IPS DF 6.9 (cell line): ENCODE data around the gene NPAS1.

Experiments
- DNase-seq: peaks from one replicate; pipeline ENCODE4 v3.0.0-alpha.2; 2013; ENCODE audit warnings: low read depth, low spot score
- H3K27ac ChIP-seq: one replicate; pipeline ENCODE4 v1.5.1; 2013; ENCODE audit warnings: low read length, control low read depth
- H3K27me3 ChIP-seq: 2 replicates; pipeline ENCODE4 v1.6.1; 2013; ENCODE audit warnings: mild to moderate bottlenecking, low read length; ENCODE audit not compliant: control insufficient read depth, insufficient read depth
- H3K36me3 ChIP-seq: 2 replicates; pipeline ENCODE4 v1.6.1; 2013; ENCODE audit warnings: low read length; ENCODE audit not compliant: control insufficient read depth, insufficient read depth
- H3K4me1 ChIP-seq: 2 replicates; pipeline ENCODE4 v1.6.1; 2013; ENCODE audit warnings: low read length; ENCODE audit not compliant: control insufficient read depth, insufficient read depth
- H3K4me3 ChIP-seq: 2 replicates; pipeline ENCODE4 v1.5.1; 2013; ENCODE audit warnings: mild to moderate bottlenecking, low read length
- H3K9me3 ChIP-seq: 2 replicates; pipeline ENCODE4 v1.6.1; 2013; ENCODE audit warnings: low read length, inconsistent platforms; ENCODE audit not compliant: control insufficient read depth, insufficient read depth
- WGBS: extraction: QIAGEN DNeasy Blood & Tissue Kit; methylation state at CpG from one replicate; pipeline ENCODE4 v1.1.7; 2013; ENCODE audit warnings: mixed read lengths, missing lambda C conversion rate; ENCODE audit not compliant: insufficient read length, insufficient coverage; 5-methylcytosine and 5-hydroxymethylcytosine counted together

NPAS1 gene

DNA sequence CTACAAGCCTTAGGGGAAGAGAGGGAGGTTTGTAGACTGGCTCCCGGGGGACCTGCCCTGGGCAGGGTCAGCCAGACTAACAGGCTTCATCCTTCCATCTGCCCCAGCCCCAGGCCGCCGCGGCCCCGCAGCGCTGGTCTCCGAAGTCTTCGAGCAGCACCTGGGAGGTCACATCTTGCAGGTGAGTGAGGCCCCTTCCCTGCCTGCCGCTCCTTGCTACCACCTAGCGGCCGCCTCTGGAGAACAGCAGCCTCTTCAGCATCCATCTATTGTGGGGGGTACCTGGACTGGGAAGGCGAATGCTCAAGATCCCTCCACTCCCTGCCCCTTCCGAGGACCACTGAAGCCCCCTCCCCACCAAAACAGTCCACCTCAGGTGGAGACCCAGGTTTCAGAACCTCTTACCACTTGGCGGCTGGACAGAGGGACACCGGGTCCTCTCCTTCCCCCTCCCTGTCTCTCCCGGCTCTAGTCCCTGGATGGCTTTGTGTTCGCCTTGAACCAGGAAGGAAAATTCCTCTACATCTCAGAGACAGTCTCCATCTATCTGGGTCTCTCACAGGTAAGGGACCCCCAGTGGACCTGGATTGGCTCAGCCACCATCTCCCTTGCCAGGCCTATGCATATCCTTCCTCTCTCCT lies 12.7 kb downstream of the NPAS1 start:
- Histone ChIP-seq H3K4me3 (no peak overlapping the region), H3K27ac (no peak overlapping the region), H3K9me3 (no peaks in the 10 kb centered on the region), H3K27me3 (no peaks in the 10 kb centered on the region), H3K36me3 (no peaks in the 10 kb centered on the region), H3K4me1 (peaks cover 3% of the 10 kb centered on the region; the same call in 1 of the 2 replicates)
- DNase-seq = no peak
- WGBS = no CpG with 5 or more reads among the region's 17 CpGs

DNA sequence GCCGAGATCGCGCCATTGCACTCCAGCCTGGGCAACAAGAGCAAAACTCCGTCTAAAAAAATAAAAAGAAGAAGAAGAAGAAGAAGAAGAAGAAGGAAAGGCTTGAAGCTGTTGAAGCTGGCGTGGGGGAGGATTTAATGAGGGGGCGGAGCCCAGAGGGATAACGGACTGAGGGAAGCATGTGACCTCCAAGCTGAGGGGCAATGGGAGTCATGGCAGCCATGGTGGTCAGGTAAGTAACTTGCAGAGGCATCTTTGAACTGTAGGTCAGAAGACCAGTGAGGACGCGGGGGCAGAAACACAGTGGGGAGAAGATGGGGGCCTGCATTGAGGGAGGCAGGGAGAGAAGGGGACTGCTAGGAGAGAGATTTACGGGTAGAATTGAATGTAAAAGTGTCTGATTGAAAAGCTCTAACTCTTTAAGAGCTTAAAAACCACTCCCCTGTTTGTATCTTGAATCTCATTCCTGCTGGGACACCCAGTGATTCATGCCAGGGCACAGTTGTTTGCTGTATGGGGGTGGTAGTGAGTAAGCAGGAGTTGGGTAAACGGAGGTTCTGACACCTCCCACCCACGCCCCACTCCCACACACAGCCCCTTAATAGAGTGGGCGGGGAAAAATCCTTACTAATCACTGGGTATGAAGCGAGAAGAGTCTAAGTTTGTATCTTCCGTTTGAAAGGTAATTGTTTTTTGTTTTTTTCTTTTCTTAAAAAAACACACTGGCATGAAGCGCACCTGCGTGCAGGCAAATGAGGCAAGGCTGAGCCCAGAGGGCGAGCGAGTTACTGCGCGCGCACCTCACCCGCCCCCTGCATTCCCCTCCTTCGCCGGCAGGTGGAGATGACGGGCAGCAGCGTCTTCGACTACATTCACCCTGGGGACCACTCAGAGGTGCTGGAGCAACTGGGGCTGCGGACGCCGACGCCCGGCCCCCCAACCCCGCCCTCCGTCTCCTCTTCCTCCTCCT lies 15.8 kb downstream of the NPAS1 start:
- DNase-seq = no peak
- no CpG with 5 or more reads among the region's 35 CpGs for WGBS

GRCh38 chr19:47036097-47036651 lies 16.5 kb downstream of the NPAS1 start:
- no peak overlapping the region for H3K27ac ChIP-seq
- H3K9me3 ChIP-seq = no peaks in the 10 kb centered on the region
- H3K36me3 ChIP-seq = no peaks in the 10 kb centered on the region
- H3K4me1 ChIP-seq = no peaks in the 10 kb centered on the region; the same call in 1 of the 2 replicates
- H3K4me3 ChIP-seq = no peak overlapping the region; the same call in 1 of the 2 replicates
- no CpG with 5 or more reads among the region's 26 CpGs for WGBS
- H3K27me3 ChIP-seq = no peaks in the 10 kb centered on the region
- DNase-seq = no peak

More for the DNA sequence above, 15.8 kb downstream of the NPAS1 start:
- no peak overlapping the region for H3K27ac ChIP-seq
- peak overlapping the region; percentile 15; the same call in 1 of the 2 replicates for H3K4me3 ChIP-seq
- no peaks in the 10 kb centered on the region for H3K4me1 ChIP-seq
- H3K9me3 ChIP-seq = no peaks in the 10 kb centered on the region
- H3K27me3 ChIP-seq = no peaks in the 10 kb centered on the region
- H3K36me3 ChIP-seq = no peaks in the 10 kb centered on the region

DNA sequence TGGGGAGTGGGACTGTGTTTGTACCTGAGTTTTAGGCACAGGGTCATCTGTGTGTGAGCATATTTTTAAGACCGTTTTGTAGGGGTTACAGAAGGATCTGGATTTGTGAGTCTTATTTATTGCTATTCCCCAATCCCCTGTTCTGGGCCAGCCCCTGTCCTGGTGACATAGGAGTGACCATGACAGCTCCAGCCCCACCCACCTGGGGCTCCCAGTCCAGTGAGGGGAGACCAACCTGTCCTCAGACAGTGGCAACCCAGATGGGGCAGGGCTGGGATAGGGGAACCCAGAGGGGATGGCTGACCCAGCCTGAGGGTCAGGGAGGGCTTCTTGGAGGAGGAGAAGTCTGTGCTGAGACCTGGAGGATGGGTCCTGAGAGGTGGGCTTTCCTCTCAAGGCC lies 18.1 kb downstream of the NPAS1 start:
- no peak overlapping the region for H3K27ac ChIP-seq
- H3K36me3 ChIP-seq = 0 out of 2 replicates have a peak, but pooled peaks cover 3% of the 10 kb centered on the region
- H3K4me3 ChIP-seq = no peak overlapping the region
- no CpG with 5 or more reads among the region's 1 CpG for WGBS
- no peak for DNase-seq
- no peaks in the 10 kb centered on the region for H3K27me3 ChIP-seq
- no peaks in the 10 kb centered on the region; the same call in 1 of the 2 replicates for H3K4me1 ChIP-seq
- H3K9me3 ChIP-seq = no peaks in the 10 kb centered on the region

DNA sequence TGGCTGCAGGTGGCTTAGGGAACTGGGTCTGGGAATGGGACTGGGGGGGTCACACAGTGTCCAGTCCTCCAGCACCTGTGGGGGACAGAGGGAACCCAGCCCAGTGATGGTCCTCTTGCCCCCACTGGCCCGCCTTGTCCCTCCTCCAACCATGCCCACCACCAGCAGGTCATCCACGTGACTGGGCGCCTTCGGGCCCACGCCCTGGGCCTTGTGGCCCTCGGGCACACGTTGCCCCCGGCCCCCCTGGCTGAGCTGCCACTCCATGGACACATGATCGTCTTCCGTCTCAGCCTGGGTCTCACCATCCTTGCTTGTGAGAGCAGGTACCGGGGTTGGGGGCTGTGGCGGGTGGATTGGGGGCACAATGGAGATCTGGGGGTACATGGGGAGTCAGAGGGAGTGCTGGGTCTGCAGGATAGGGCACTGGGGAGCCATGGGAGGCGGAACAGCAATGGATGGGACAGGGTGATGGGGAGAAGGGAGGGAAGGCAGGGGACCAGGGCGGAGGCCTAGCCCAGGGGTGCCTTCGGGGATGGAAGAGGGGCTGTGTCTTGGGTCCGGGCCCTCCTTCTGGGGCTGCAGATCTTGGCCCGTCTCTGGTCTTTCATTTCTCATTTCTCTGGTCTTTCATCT lies 19.7 kb downstream of the NPAS1 start:
- no peak for DNase-seq
- Histone ChIP-seq H3K36me3 (0 out of 2 replicates have a peak, but pooled peaks cover 3% of the 10 kb centered on the region), H3K4me1 (no peaks in the 10 kb centered on the region; the same call in 1 of the 2 replicates), H3K4me3 (no peak overlapping the region), H3K27ac (no peak overlapping the region), H3K9me3 (no peaks in the 10 kb centered on the region), H3K27me3 (no peaks in the 10 kb centered on the region)
- no CpG with 5 or more reads among the region's 17 CpGs for WGBS

GRCh38 chr19:47040869-47041268 lies 21.2 kb downstream of the NPAS1 start:
- no peak for DNase-seq
- WGBS = no CpG with 5 or more reads among the region's 8 CpGs
- no peaks in the 10 kb centered on the region for H3K9me3 ChIP-seq
- H3K27ac ChIP-seq = no peak overlapping the region
- no peaks in the 10 kb centered on the region for H3K27me3 ChIP-seq
- no peaks in the 10 kb centered on the region; the same call in 1 of the 2 replicates for H3K4me1 ChIP-seq
- peaks cover 5% of the 10 kb centered on the region; the same call in 1 of the 2 replicates for H3K36me3 ChIP-seq
- H3K4me3 ChIP-seq = no peak overlapping the region

GRCh38 chr19:47044946-47045866 lies 25.6 kb downstream of the NPAS1 start:
- no peak overlapping the region for H3K27ac ChIP-seq
- no peak overlapping the region for H3K4me3 ChIP-seq
- no peaks in the 10 kb centered on the region for H3K9me3 ChIP-seq
- peaks cover 8% of the 10 kb centered on the region; the same call in 1 of the 2 replicates for H3K36me3 ChIP-seq
- no peaks in the 10 kb centered on the region for H3K27me3 ChIP-seq
- WGBS = no CpG with 5 or more reads among the region's 56 CpGs
- peaks cover 3% of the 10 kb centered on the region for H3K4me1 ChIP-seq
- DNase-seq = no peak

GRCh38 chr19:47045867-47046470 lies 26.3 kb downstream of the NPAS1 start:
- peaks cover 8% of the 10 kb centered on the region; the same call in 1 of the 2 replicates for H3K36me3 ChIP-seq
- no peak for DNase-seq
- WGBS = no CpG with 5 or more reads among the region's 45 CpGs

GRCh38 chr19:47047272-47047762 lies 27.7 kb downstream of the NPAS1 start:
- peaks cover 3% of the 10 kb centered on the region for H3K4me1 ChIP-seq
- no peaks in the 10 kb centered on the region for H3K27me3 ChIP-seq
- no peak overlapping the region for H3K27ac ChIP-seq
- no CpG with 5 or more reads among the region's 13 CpGs for WGBS
- no peak for DNase-seq
- H3K36me3 ChIP-seq = peaks cover 8% of the 10 kb centered on the region; the same call in 1 of the 2 replicates
- peak overlapping the region; percentile 51; the same call in 1 of the 2 replicates for H3K4me3 ChIP-seq
- H3K9me3 ChIP-seq = no peaks in the 10 kb centered on the region

More at GRCh38 chr19:47045867-47046470, 26.3 kb downstream of the NPAS1 start:
- Histone ChIP-seq H3K4me1 (peaks cover 3% of the 10 kb centered on the region), H3K4me3 (no peak overlapping the region), H3K27me3 (no peaks in the 10 kb centered on the region), H3K27ac (no peak overlapping the region), H3K9me3 (no peaks in the 10 kb centered on the region)
